Upper lobe of left lung (tissue), 6 donors: ENCODE measurements around the gene HOXD13. TPM values are rescaled to one million over a fixed set of nuclear protein-coding genes. Genes with fewer than 3 reads are reported as not detected.
A peak's percentile ranks its signal among the peaks of the same experiment; 100 is the strongest.

ENCODE experiments used
- ATAC-seq, 2 donors: fragments of 200-7000 bp; cut with Tn5 transposase; one replicate each; pipeline ENCODE4 v1.9.1; 2022; ENCODE audit warnings: mild to moderate bottlenecking in 2 of 2, moderate library complexity in 2 of 2; ENCODE audit not compliant: low FRiP score in 2 of 2
- DNase-seq, 2 donors: peaks; one replicate each; pipeline ENCODE4 v3.0.0-alpha.2; 2019 to 2020
- H3K27ac ChIP-seq, 4 donors: fragments of 200-600 bp; sonication (generic); one replicate each; pipeline ENCODE4 v1.5.1; 2016 to 2019
- H3K27me3 ChIP-seq, 4 donors: fragments of 200-600 bp; sonication (generic); one replicate each; pipeline ENCODE4 v1.5.1; 2017 to 2019
- H3K36me3 ChIP-seq, 4 donors: fragments of 200-600 bp; sonication (generic); one replicate each; pipeline ENCODE4 v1.5.1; 2016 to 2019
- H3K4me1 ChIP-seq, 4 donors: fragments of 200-600 bp; sonication (generic); one replicate each; pipeline ENCODE4 v1.5.1; 2018 to 2019
- H3K4me3 ChIP-seq, 4 donors: fragments of 200-600 bp; sonication (generic); one replicate each; pipeline ENCODE4 v1.5.1; 2017 to 2019; ENCODE audit warnings: mild to moderate bottlenecking in 2 of 4, moderate library complexity in 1 of 4
- H3K9me3 ChIP-seq, 4 donors: fragments of 200-600 bp; sonication (generic); one replicate each; pipeline ENCODE4 v1.5.1; 2018 to 2019
- EP300 ChIP-seq, 4 donors: sonication (generic); formaldehyde crosslinking; IDR thresholded peaks; one replicate each; pipeline ENCODE4 v1.5.1; 2017; ENCODE audit warnings: antibody characterized with exemption in 4 of 4, control low read depth in 2 of 4
- POLR2A ChIP-seq, 4 donors: fragments of 450-650 bp; IDR thresholded peaks; one replicate each; pipeline ENCODE4 v1.5.1; 2016 to 2017; ENCODE audit warnings: antibody characterized with exemption in 4 of 4, mild to moderate bottlenecking in 2 of 4
- POLR2AphosphoS5 ChIP-seq, 2 donors: sonication (generic); formaldehyde crosslinking; IDR thresholded peaks; one replicate each; pipeline ENCODE4 v1.5.1; 2017; ENCODE audit warnings: antibody characterized with exemption in 2 of 2
- WGBS, 2 donors: methylation state at CpG; one replicate each; pipeline ENCODE4 v1.1.5; 2017 to 2018; 5-methylcytosine and 5-hydroxymethylcytosine counted together
- total RNA-seq, 6 donors: library from RNA; depleted of rRNA in 4 of 6; stranded (reverse); fragments of >200 nt in 4 of 6; gene quantifications; one replicate each; pipeline versions ENCODE4 v1.1.0 to v1.2.1, GENCODE V29; 2016 to 2021
- TF ChIP-seq, protein P1 (sequence below), 6 experiments: fragments of 450-650 bp in 4 of 6; fragments of 200-600 bp in 2 of 6; sonication (generic) in 2 of 6; IDR thresholded peaks; one replicate each; pipeline ENCODE4 v1.5.1; 2016 to 2019; ENCODE audit warnings: antibody characterized with exemption in 6 of 6
- donor health status: DM: no; HTN: no; CAD: no; lungs with moderate emphysema.
- donor health status: DM: no; HTN: yes; CAD: no; lungs with severe emphysema.

Gene HOXD13
- total RNA-seq, 6 donors from 2014 or later = not detected

DNA sequence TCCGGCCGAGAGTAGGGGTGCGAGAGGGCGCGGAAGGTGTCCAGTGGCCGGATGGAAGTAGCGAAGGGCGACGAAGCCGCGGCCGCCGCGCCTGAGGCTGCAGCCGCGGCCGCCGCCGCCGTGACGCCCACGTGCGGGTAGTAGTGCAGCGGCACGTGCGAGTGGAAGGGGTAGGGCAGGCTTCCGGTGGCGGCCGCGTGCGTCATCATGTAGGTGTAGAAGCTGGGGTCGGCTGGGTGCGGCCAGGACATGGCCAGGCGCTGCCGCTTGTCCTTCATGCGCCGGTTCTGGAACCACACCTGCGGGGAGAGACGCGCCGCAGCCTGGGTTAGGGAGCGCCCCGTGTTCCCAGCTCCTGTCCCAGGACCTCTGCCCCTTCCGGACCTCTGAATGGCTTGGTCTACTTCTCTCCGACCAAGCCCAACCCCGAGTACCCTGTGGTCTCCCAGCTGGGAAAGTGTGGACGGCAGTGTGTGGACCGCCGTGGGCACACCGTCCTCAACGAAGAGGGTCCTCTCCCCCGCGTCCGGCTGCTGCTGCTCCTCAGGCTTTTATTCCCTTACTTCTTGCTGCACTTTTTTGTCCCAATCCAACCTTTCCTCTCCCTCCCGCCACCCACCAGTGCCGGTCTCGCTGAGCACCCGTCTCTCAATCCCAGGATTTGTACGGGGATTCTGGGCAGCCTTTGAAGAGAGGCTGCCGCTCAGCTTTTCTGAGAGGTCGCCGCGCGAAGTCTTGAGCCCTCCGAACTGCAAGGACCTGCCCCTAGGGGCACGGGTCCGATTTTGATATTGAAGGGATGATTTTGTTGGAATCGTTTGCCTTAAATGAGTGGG lies 11.8 kb upstream of the HOXD13 start:
- Histone ChIP-seq H3K36me3 (no peaks in the 10 kb centered on the region), H3K9me3 (peaks cover 0 to 22% (median 12%) of the 10 kb centered on the region in 4 donors), H3K27me3 (peaks cover 0 to 95% (median 61%) of the 10 kb centered on the region in 4 donors), H3K27ac (no peak overlapping the region), H3K4me1 (peaks cover 8 to 50% (median 17%) of the 10 kb centered on the region in 4 donors), H3K4me3 (peak overlapping the region in 1 of 4 donors; percentile 13)
- TF ChIP-seq EP300 (IDR thresholded peaks at IDR 0.05) (no peak), POLR2A (IDR thresholded peaks at IDR 0.05) (no peak), POLR2AphosphoS5 (IDR thresholded peaks at IDR 0.05) (no peak)
- TF ChIP-seq, protein P1, sequence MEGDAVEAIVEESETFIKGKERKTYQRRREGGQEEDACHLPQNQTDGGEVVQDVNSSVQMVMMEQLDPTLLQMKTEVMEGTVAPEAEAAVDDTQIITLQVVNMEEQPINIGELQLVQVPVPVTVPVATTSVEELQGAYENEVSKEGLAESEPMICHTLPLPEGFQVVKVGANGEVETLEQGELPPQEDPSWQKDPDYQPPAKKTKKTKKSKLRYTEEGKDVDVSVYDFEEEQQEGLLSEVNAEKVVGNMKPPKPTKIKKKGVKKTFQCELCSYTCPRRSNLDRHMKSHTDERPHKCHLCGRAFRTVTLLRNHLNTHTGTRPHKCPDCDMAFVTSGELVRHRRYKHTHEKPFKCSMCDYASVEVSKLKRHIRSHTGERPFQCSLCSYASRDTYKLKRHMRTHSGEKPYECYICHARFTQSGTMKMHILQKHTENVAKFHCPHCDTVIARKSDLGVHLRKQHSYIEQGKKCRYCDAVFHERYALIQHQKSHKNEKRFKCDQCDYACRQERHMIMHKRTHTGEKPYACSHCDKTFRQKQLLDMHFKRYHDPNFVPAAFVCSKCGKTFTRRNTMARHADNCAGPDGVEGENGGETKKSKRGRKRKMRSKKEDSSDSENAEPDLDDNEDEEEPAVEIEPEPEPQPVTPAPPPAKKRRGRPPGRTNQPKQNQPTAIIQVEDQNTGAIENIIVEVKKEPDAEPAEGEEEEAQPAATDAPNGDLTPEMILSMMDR (IDR thresholded peaks at IDR 0.05) = no peak
- ATAC-seq = no peak
- WGBS, 2 donors = 11 to 20% methylated on average over 19 to 41 of the region's 68 CpGs
- DNase-seq = peak in 1 of 2 donors; percentile 77

DNA sequence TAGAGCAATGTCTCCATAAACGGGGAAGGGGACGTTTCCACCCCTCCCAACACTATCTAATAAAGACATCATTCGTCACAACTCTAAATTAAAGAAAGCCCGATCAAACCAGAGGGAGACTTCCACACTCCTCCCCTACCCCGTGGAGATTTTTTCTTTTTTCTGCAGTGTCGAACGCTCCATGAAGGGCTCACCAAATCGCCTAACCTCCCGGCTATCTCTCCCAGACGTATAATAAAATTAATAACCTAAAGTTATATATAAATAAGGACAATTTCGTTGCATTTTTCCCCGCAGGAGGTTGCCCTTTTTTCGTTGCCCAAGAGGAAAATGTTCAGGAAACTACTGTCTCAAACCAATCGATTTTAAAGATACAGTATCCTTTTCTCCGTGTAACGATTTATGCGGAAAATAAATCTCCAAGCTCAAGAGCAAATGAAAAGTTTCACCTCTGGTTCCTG lies 11.1 kb upstream of the HOXD13 start:
- DNase-seq = no peak
- peaks cover 8 to 55% (median 19%) of the 10 kb centered on the region in 4 donors for H3K4me1 ChIP-seq
- peaks cover 0 to 22% (median 12%) of the 10 kb centered on the region in 4 donors for H3K9me3 ChIP-seq
- peaks cover 0 to 95% (median 64%) of the 10 kb centered on the region in 4 donors for H3K27me3 ChIP-seq
- H3K4me3 ChIP-seq = no peak overlapping the region
- no peak overlapping the region for H3K27ac ChIP-seq
- no peak for TF ChIP-seq POLR2A (IDR thresholded peaks at IDR 0.05)
- no peak for TF ChIP-seq EP300 (IDR thresholded peaks at IDR 0.05)
- TF ChIP-seq, protein P1 (IDR thresholded peaks at IDR 0.05) = no peak
- TF ChIP-seq POLR2AphosphoS5 (IDR thresholded peaks at IDR 0.05) = no peak
- 9 to 10% methylated on average over 17 of the region's 17 CpGs for WGBS, 2 donors
- no peaks in the 10 kb centered on the region for H3K36me3 ChIP-seq
- ATAC-seq = no peak

- no peaks in the 10 kb centered on the region for H3K36me3 ChIP-seq
- no peak overlapping the region for H3K4me3 ChIP-seq
- H3K9me3 ChIP-seq = peaks cover 0 to 22% (median 12%) of the 10 kb centered on the region in 4 donors
- TF ChIP-seq, protein P1 (IDR thresholded peaks at IDR 0.05) = no peak
- TF ChIP-seq EP300 (IDR thresholded peaks at IDR 0.05) = no peak
- H3K4me1 ChIP-seq = peaks cover 8 to 55% (median 19%) of the 10 kb centered on the region in 4 donors
- peaks cover 0 to 94% (median 65%) of the 10 kb centered on the region in 4 donors for H3K27me3 ChIP-seq
- H3K27ac ChIP-seq = no peak overlapping the region
- no peak for ATAC-seq
- DNase-seq = peak in 1 of 2 donors; percentile 81
- WGBS, 2 donors = 8 to 11% methylated on average over 24 to 45 of the region's 62 CpGs
These were observed 10.5 kb upstream of the HOXD13 start for GRCh38 chr2:176081837-176082524.

DNA sequence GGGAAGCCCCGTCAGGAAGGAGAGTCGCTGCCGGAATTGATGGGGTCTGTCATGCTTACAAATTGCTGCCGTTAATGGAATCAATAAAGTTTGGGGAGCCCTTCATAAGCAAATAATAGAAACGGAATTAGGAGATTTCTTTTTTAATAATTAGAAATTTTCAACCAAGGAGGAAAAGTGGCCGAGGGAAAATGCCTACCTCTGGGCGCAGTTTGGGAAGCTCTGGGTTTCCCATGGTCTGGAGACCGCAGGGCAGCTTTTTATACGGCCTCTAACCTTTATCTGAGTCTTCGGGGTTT lies 10.0 kb upstream of the HOXD13 start:
- Histone ChIP-seq H3K36me3 (no peaks in the 10 kb centered on the region), H3K4me1 (peaks cover 8 to 55% (median 19%) of the 10 kb centered on the region in 4 donors), H3K27ac (no peak overlapping the region), H3K4me3 (no peak overlapping the region), H3K27me3 (peaks cover 0 to 93% (median 70%) of the 10 kb centered on the region in 4 donors), H3K9me3 (peaks cover 0 to 22% (median 12%) of the 10 kb centered on the region in 4 donors)
- WGBS, 2 donors = 8 to 13% methylated on average over 10 of the region's 10 CpGs
- ATAC-seq = no peak
- no peak for TF ChIP-seq POLR2A (IDR thresholded peaks at IDR 0.05)
- no peak for TF ChIP-seq POLR2AphosphoS5 (IDR thresholded peaks at IDR 0.05)
- TF ChIP-seq EP300 (IDR thresholded peaks at IDR 0.05) = no peak
- TF ChIP-seq, protein P1 (IDR thresholded peaks at IDR 0.05) = no peak
- no peak for DNase-seq
